ENCODE results near the gene CR2.

DNA sequence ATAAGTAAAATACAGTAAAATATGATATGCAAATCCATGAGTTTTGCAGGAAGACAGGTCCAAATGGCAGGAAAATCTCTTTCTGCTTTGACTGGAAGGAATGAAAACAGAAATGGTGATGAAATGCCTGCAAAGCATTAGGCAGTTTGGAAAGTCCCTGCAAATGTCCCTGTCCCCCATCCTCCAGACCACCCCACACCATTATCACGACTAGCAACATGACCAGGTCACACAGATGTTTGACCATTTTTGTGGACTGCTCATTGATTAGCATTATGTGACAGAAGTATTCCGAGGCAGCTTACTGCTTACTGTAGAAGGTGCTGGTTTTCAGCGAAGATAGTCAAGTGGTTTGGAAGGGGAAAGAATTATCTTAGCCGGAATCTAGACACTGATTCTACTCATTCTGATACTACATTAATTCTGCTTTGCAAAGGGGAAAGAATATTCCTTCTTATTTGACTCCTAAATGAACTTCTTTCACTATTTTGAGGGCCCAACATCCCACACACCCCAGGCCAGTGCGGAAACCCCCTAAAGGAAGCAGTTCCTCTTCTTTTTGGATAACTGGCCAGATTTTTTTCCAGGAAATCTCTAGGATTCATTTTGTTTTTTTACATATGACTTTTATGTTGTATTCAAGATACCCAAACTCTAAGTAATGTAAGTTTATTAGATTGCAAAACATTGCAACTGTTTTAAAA, 9.5 kb upstream of the CR2 start:
- TF ChIP-seq POLR2A (IDR thresholded peaks at IDR 0.05; ENCODE audit: low read depth, low read length) = no peak
- TF ChIP-seq, protein P1, sequence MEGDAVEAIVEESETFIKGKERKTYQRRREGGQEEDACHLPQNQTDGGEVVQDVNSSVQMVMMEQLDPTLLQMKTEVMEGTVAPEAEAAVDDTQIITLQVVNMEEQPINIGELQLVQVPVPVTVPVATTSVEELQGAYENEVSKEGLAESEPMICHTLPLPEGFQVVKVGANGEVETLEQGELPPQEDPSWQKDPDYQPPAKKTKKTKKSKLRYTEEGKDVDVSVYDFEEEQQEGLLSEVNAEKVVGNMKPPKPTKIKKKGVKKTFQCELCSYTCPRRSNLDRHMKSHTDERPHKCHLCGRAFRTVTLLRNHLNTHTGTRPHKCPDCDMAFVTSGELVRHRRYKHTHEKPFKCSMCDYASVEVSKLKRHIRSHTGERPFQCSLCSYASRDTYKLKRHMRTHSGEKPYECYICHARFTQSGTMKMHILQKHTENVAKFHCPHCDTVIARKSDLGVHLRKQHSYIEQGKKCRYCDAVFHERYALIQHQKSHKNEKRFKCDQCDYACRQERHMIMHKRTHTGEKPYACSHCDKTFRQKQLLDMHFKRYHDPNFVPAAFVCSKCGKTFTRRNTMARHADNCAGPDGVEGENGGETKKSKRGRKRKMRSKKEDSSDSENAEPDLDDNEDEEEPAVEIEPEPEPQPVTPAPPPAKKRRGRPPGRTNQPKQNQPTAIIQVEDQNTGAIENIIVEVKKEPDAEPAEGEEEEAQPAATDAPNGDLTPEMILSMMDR (conservative IDR thresholded peaks at IDR 0.05; ENCODE audit: low read depth, low read length) = no peak
- TF ChIP-seq RAD21 (IDR thresholded peaks at IDR 0.05; ENCODE audit: low read length) = no peak
- TF ChIP-seq NFE2L2 (IDR thresholded peaks at IDR 0.05; ENCODE audit: low read depth, low read length) = no peak
- TF ChIP-seq CHD1 (IDR thresholded peaks at IDR 0.05; ENCODE audit: low read depth, low read length) = no peak
- TF ChIP-seq RFX5 (IDR thresholded peaks at IDR 0.05; ENCODE audit: low read depth, low read length) = no peak
- no peak for TF ChIP-seq BHLHE40 (IDR thresholded peaks at IDR 0.05; ENCODE audit: low read depth, low read length)
- no peak for TF ChIP-seq MXI1 (IDR thresholded peaks at IDR 0.05; ENCODE audit: borderline replicate concordance, low read depth, low read length)
- TF ChIP-seq, protein P2, sequence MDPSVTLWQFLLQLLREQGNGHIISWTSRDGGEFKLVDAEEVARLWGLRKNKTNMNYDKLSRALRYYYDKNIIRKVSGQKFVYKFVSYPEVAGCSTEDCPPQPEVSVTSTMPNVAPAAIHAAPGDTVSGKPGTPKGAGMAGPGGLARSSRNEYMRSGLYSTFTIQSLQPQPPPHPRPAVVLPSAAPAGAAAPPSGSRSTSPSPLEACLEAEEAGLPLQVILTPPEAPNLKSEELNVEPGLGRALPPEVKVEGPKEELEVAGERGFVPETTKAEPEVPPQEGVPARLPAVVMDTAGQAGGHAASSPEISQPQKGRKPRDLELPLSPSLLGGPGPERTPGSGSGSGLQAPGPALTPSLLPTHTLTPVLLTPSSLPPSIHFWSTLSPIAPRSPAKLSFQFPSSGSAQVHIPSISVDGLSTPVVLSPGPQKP (IDR thresholded peaks at IDR 0.05; ENCODE audit: borderline replicate concordance, low read depth, low read length) = no peak
- TF ChIP-seq USF2 (IDR thresholded peaks at IDR 0.05; ENCODE audit: low read depth, low read length) = no peak
- no peak for TF ChIP-seq CEBPB (IDR thresholded peaks at IDR 0.05; ENCODE audit: low read depth, low read length)
- TF ChIP-seq MAZ (IDR thresholded peaks at IDR 0.05; ENCODE audit: borderline replicate concordance, low read depth, low read length) = no peak
- TF ChIP-seq RCOR1 (IDR thresholded peaks at IDR 0.05; ENCODE audit: insufficient replicate concordance, low read length) = no peak
- no peak for TF ChIP-seq FOS (IDR thresholded peaks at IDR 0.05; ENCODE audit: low read depth, low read length)

All from IMR-90 (cell line).